GM18505 (cell line): Measurements from ENCODE around the gene GMFB.
A peak's percentile ranks its signal among the peaks of the same experiment; 100 is the strongest.

Experiments used
- ATAC-seq: cut with Tn5 transposase; IDR thresholded peaks from one replicate; pipeline ENCODE4 v1.9.1; 2021; ENCODE audit not compliant: unreplicated experiment
- POLR2A ChIP-seq: IDR thresholded peaks from 4 replicates; pipeline ENCODE4 v1.6.1; 2011; ENCODE audit warnings: borderline replicate concordance; ENCODE audit not compliant: insufficient read depth, insufficient read length; ENCODE audit errors: extremely low read depth

Gene GMFB

GRCh38 chr14:54509546-54510501 lies 21.0 kb upstream of the GMFB start, which contains the start of gene CGRRF1:
Gene CGRRF1, plus strand, starts transcription at chr14:54509906. Its CDS starts 54 bp downstream, at chr14:54509960.
- TF ChIP-seq POLR2A, result peak; percentile 88

DNA sequence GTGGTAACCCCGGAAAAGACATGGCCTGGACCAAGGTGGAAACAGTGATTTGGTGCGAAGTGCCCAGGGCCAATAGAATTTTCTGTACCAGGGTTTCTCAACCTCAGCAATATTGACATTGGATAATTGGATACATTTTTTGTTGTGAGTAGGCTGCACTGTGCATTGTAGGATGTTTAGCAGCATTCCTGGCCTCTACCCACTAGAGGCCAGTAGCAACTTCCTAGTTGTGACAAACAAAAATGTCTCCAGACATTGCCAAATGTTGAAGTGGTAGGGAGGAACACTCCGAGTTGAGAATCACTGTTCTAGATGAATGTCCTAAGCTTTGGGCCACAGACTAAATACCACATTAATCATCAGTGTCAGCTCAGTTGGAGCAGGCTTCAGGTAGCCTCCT lies 14.7 kb upstream of the GMFB start:
- no peak for ATAC-seq
- TF ChIP-seq POLR2A, result no peak

More at GRCh38 chr14:54509546-54510501, 21.0 kb upstream of the GMFB start, which contains the start of gene CGRRF1:
- peak; percentile 92 for ATAC-seq

DNA sequence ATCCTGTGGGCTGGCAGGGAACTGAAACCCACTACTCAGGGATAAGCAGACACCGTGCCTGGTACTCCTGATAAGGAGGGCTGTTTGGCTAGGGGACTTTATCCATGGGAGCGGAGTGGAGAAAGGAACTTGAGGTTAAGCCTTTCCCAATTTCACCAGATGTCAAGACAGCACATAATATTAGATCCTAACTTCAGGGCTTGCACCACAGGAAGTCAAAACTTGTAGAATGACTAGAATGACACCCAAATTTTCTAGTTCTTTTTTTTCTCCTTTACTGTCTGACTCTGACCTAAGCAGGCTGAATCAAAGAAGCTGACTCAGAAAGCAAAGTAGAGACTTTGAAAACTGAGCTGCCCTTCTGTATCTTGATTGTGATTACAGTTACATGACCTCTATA lies 13.8 kb upstream of the GMFB start:
- no peak for TF ChIP-seq POLR2A
- ATAC-seq, result no peak

DNA sequence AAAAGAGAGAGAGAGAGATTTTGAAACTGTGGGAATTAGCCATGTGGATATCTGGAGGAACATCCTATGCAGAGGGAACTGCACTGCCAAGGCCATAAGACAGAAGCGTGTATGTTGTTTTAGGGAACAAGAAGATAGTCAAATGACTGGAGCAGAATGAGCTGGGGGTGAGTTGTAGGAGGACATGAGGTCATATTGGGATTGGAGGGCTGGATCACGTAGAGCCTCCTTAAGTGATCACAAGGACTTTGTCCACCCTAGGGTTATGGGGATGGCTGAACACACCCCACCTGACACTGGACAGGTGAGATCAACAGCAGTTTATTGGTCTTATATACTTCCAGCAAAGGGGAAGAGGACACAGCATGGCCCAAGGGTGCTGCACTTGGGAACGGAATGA lies 12.7 kb upstream of the GMFB start:
- no peak for ATAC-seq
- TF ChIP-seq POLR2A, result no peak

- no peak for TF ChIP-seq POLR2A
- ATAC-seq, result no peak
These were observed 12.0 kb upstream of the GMFB start for GRCh38 chr14:54500744-54501143.

DNA sequence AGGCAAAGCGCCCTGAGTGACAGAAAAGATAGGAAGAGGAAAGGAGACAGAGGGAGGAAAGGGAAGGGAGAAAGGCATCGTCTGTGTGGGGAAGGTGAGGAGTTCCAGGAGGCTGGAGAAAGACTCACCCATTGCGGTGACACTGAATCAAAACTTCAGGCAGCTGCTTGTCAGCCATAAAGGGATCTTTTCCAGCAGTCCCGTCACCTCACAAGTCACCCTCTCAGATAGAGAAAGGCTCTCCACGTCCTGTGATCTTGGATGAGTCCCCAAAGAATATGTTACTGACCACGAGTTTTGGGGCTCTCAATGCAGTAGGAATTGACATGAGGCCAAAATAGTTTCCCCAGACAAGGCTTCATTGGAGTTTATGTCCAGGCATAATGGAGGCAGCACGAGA lies 9.8 kb upstream of the GMFB start:
- no peak for ATAC-seq
- no peak for TF ChIP-seq POLR2A

- no peak for TF ChIP-seq POLR2A
- no peak for ATAC-seq
These were observed 9.3 kb upstream of the GMFB start for GRCh38 chr14:54498095-54498531.

- ATAC-seq, result no peak
- TF ChIP-seq POLR2A, result no peak
These were observed 8.4 kb upstream of the GMFB start for GRCh38 chr14:54497224-54497623.

GRCh38 chr14:54493293-54493692 lies 4.5 kb upstream of the GMFB start:
- ATAC-seq, result no peak
- no peak for TF ChIP-seq POLR2A

DNA sequence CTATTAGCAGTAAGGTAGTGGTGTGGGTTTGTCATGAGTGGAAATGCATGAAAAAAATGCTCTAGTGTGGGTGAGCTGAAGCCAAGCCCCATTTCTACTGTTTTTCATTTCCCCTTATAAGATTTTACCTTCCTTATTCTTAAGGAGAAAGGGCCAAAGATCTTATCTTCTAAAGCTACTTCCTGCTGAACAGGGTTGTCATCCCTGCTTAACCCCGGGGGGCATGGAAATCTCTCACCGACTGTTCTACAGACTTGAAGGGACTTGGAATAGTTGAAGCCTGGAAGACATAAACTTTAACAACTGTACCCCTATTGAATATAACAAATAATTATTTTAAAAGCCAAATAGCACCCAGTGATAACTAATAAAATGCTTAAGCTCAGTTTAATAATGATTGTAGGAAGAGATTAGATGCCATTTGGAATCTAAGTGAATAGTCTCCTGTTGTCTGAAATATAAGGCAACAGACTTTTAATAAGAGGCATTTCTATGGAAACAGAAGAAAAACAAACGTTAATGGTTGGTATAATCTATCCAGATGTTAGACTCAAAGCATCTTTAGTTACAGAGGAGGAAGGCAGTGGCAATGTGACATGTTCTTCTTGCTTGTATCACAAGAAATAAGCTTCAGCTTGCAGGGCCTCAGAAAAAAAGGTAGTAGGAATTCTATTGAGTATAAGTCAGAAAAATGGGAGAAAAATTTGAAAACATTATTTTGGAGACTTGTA lies 1.8 kb upstream of the GMFB start:
- no peak for ATAC-seq
- TF ChIP-seq POLR2A, result no peak

GRCh38 chr14:54489731-54490444 lies 1.1 kb upstream of the GMFB start:
- no peak for ATAC-seq
- no peak for TF ChIP-seq POLR2A

DNA sequence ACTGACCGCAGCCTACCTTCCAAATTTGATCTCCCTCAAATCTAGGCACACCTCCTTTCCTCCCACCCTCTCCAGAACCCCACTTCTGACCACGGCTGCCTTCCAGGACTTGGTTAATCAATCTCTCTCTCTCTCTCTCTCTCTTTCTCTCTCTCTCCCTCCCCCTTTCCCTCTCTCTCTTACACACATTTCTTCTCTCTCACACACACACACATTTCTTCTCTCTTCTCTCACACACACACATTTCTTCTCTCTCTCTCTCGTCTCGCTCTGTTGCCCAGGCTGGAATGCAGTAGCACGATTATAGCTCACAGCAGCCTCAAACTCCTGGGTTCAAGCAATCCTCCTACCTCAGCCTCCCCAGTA lies 521 bp upstream of the GMFB start:
- ATAC-seq, result no peak
- TF ChIP-seq POLR2A, result no peak

DNA sequence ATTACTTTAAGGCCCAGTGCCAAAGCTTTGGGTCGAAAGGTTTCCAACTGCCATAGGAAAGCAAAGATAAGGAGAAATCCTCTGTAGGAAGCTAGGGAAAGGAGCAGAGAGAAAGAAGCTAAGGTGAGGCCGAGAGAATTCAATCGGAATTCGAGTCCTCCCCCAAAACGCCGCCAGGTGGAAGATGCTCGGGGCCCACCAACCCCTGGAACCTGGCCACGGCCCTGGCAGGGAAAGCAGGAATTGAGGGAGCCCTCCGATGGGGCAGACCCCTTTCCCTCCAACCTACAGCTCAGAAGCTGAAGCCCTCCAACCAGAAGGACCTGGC lies 498 bp downstream of the GMFB start:
- ATAC-seq, result no peak

GRCh38 chr14:54487771-54488170 lies 1.0 kb downstream of the GMFB start:
- TF ChIP-seq POLR2A, result no peak
- no peak for ATAC-seq

More for the DNA sequence above, 498 bp downstream of the GMFB start:
- no peak for TF ChIP-seq POLR2A

- TF ChIP-seq POLR2A, result no peak
- ATAC-seq, result no peak
These were observed 2.1 kb downstream of the GMFB start for GRCh38 chr14:54486685-54487084.
